NCI-H446 (cell line): ENCODE measurements around the gene ENSA.
A peak's percentile ranks its signal among the peaks of the same experiment; 100 is the strongest.
"Not testable (repeated sequence)": the region's sequence is repeated elsewhere in the genome, so short reads cannot be mapped to it uniquely, and the experiment has no call there.

Experiments used
- DNase-seq, 2 experiments: peaks; one replicate each; lab custom pipeline; 2025; lab: John Stamatoyannopoulos, UW

The ENSA gene, protein sequence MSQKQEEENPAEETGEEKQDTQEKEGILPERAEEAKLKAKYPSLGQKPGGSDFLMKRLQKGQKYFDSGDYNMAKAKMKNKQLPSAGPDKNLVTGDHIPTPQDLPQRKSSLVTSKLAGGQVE

DNA sequence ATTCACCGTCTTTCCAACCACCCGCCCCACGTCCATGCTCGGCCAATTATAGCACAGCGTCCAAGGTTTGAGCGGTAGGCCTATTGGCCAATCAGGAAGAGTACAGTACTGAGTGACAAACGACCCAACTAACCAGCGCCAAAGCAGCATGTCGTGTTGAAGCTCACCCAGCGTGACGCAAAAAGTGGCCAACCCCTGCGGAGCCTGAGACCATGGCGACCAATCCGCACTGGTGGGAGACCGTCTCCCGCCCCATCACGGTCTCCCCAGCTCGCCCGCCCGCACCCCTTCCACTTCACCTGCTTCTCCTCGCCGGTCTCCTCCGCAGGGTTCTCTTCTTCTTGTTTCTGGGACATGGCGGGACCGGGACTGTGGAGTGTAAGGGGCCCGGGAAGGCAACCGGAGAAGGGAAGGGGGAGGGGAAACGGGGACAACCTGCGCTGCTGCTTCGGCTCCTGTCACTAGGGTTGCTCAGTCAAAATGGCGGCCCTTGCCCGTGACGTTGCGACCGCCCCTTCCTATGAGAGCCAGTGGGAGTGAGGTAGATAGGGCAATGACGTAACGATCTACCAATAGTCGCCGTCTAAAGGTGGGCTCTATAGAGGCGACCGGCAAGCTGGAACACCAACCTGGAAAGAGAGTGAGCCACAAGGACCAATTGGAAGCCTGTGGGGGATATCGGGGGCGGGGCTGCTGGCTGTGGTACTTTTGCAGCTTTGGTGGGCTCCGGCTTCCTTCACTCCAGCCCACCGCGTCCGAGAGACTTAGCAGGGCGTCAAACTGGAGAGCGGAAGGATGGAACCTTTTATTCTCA is at the start of gene ENSA:
Gene ENSA (minus strand): TSS at position 498 of the 814 bp plus-strand sequence. CDS start 142 bp downstream, at position 356.
- peak; percentile 99 to 100 for DNase-seq

DNA sequence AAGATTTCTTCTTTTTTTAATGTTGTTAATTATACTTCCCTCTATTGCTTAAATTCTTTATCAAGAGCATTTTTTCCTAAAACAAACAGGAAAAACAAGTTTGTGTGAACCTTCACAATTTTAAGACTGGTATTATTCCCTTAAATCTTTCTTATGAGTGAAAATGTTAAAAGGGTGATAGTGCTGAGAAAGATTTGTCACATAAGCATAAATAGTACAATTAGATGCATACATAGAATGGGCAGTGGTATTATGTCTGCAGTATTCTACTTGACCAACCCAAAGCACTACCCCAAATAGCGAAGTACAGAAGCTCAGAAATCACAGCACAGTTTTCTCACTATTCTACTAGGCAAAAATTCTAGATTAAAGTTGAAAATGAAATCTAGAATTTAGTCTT is 49.6 kb upstream of the ENSA start:
- DNase-seq, result no peak

DNA sequence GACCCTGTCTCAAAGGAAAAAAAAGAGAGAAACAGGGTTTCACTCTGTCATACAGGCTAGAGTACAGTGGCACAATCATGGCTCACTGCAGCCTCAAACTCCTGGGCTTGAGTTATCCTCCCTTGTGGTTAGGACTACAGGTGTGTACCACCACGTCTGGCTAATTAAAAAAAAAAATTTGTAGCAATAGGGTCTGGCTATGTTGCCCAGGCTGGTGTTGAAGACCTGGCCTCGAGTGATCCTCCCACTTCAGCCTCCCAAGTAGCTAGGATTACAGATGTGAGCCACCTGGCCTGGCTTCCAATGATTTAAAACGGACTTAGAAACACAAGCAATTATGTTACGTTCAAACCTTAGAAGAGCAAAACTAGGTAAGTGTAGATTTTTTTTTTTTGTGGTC is 45.5 kb upstream of the ENSA start:
- DNase-seq, result no peak

DNA sequence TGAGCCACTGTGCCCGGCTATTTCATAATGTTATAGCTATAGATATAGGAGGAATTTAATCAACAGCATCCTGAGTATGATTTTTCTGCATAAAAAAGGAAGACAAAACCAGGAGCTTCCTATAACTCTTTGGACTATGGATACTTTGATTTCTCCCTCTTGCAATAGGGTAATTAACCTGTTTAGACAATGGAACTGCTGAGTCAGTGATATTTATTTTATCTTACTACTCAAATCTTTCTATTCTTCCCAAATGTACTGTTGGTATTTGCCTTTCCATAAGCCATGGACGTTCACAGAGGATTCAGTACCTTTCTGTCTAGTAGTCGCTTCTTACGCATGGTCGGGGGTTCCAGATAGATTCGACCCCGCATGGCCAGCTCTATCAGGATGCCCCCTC is 33.9 kb upstream of the ENSA start:
- no peak for DNase-seq

DNA sequence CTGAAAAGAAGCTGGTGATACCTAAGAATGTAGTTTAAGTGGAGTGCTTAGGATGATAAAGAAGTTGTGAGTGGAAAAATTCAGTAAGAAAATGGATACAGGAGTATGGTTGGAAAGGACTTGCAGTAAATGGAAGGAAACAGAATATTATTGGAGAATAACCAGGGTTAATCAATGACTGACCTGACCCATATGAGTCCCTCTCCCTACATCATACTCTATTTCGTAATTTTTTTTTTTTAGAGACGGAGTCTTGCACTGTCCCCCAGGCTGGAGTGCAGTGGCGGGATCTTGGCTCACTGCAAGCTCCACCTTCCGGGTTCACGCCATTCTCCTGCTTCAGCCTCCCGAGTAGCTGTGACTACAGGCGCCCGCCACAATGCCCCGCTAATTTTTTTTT is 33.4 kb upstream of the ENSA start:
- no peak for DNase-seq

DNA sequence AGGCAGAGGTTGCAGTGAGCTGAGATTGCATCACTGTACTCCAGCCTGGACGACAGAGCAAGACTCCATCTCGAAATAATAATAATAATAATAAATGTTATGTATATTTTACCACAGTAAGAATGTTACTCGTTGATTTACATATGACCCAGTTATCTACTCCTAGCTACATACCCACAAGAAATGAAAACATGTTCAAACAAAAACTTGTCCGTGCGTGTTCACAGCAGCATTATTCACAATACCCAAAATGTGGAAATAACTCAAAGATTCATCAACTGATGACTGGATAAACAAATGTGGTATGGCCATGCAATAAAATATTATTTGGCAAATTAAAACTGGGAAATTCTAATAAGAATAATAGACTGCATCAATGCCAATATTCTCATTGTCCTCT is 31.7 kb upstream of the ENSA start:
- no peak for DNase-seq

DNA sequence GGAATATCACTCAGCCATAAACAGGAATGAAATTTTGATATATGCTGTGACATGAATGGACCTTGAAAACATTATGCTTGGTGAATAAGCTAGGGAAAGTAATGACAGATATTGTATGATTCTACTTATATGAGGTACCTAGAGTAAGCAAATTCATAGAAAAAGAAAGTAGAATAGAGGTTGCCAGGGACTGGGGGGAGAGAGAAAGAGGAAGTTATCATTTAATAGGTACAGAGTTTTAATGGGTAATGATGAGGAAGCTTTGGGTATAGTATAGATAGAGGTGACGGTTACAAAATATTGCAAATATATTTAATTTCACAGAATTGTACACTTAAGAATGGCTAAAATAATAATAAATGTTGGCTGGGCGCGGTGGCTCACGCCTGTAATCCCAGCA is 31.2 kb upstream of the ENSA start:
- no peak for DNase-seq

DNA sequence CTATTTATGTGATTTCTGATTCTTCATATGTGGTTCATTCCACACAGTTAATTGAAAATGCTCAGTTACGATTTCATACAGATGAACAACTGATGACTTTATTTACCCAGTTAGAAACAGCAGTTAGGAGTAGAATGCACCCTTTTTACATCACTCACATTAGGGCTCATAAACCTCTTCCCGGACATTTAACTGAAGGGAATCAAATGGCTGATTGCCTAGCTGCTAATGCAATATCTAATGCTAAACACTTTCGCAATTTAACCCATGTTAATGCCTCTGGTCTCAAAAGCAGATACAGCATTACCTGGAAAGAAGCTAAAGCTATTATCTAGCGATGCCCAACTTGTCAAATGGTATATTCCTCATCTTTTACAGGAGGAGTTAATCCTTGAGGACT is 27.7 kb upstream of the ENSA start:
- not testable (repeated sequence) for DNase-seq

DNA sequence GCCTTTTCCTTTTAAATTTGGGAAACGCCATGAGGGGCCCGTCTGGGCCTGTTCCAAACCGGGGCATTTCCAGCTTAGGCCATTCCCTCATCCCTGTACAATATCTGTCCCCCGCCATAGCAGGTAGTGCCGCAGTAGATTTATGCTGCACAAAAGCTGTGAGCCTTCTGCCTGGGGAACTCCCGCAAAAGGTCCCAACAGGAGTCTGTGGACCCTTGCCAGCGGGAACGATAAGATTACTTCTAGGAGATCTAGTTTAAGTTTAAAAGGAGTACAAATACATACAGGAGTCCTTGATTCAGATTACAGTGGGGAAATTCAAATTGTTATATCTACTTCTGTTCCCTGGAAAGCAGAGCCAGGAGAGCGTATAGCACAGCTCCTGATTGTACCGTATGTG is 25.2 kb upstream of the ENSA start:
- not testable (repeated sequence) for DNase-seq

DNA sequence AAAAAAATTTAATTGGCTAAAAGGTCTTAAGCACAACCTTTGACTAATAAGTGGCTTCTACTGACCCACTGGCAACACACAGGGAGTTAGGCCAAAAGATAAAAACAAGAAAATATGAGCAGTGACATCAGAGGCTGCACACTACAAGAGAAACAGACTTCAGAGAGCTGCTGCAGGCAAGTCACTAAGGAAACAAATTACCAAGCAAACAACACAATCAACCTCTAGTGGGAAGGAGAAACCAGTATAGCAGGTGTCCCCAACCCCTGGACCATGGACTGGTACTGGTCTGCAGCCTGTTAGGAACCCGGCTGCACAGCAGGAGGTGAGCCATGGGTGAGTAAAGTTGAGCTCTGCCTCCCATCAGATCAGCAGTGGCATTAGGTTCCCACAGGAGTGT is 20.8 kb upstream of the ENSA start:
- DNase-seq, result no peak

DNA sequence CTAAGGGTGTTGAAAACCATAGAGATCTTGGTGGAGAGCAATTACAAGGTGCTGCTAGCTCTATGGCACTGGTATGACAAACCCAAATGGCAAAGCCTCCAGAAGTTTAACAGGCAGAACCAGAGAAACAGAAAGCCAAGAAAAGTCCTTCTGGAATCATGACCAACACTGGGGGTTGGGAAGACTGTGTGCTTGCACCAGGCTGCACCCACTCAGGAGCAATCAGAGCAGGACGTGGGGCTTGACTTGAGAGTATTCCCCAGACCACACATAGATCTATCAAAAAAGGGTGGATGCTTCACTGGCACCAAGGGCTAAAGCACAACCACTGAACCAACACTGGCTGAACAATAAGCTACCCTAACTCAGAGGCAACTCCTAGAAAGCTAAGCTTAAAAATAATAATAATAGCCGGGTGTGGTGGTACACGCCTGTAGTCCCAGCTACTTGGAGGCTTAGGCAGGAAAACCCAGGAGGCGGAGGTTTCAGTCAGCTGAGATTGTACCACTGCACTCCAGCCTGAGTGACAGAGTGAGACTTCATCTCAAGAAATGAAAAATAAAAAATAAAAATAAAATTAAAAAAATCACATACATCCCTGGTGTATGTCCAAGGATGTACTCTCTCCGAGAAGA is 20.1 kb upstream of the ENSA start:
- no peak for DNase-seq

DNA sequence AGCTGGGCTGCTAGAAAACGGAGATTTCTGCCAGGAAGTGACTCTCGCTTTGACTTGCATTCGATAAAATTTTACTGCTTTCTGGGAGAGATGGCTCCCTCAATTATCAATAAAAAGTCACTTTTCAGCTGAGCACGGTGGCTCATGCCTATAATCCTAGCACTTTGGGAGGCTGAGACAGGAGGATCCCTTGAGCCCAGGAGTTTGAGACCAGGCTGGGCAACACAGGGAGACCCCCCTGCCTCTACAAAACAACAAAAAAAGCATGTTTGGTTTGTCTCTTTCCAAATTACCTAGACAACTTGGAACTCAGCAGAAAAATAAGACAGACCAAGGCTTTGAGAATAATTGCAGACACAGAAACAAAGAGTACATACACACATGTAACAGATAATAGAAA is 12.9 kb upstream of the ENSA start:
- DNase-seq, result no peak

DNA sequence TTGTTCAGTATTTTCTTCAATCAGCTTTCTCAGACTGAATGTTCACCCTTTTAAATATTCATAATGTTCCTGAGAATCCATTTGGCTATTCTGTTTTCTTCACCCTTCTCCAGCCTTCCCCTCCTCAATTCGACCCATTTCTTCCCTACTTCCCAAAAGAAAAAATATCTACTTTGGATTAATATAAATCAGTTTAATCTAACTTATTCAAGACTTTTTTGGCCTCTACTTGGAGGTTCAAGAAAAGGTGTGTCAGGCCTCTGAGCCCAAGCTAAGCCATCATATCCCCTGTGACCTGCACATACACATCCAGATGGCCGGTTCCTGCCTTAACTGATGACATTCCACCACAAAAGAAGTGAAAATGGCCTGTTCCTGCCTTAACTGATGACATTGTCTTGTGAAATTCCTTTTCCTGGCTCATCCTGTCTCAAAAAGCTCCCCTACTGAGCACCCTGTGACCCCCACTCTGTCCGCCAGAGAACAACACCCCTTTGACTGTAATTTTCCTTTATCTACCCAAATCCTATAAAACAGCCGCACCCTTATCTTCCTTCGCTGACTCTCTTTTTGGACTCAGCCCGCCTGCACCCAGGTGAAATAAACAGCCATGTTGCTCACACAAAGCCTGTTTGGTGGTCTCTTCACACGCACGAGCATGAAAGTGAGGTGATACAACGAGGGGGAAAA is 11.9 kb upstream of the ENSA start:
- DNase-seq, result not testable (repeated sequence)

DNA sequence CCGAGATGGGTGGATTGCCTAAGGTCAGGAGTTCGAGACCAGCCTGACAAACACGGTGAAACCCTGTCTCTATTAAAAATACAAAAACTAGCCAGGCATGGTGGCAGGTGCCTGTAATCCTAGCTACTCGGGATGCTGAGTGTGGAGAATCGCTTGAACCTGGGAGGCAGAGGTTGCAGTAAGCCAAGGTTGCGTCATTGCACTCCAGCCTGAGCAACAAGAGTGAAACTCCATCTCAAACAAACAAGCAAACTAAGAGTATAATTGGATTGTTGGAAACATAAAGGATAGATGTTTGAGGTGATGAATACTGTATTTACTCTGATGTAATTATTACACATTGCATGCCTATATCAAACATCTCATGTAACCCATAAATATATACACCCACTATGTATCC is 9.0 kb upstream of the ENSA start:
- not testable (repeated sequence) for DNase-seq

DNA sequence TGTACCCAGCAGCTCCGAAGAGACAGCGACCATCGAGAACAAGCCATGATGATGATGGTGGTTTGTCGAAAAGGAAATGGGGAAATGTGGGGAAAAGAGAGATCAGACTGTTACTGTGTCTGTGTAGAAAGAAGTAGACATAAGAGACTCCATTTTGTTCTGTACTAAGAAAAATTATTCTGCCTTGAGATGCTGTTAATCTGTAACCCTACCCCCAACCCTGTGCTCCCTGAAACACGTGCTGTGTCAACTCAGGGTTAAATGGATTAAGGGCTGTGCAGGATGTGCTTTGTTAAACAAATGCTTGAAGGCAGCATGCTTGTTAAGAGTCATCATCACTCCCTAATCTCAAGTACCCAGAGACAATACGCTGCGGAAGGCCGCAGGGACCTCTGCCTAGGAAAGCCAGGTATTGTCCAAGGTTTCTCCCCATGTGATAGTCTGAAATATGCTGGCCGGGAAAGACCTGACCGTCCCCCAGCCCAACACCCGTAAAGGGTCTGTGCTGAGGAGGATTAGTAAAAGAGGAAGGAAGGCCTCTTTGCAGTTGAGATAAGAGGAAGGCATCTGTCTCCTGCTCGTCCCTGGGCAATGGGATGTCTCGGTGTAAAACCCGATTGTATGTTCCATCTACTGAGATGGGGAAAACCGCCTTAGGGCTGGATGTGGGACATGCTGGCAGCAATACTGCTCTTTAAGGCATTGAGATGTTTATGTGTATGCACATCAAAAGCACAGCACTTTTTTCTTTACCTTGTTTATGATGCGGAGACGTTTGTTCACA is 5.6 kb upstream of the ENSA start:
- not testable (repeated sequence) for DNase-seq

DNA sequence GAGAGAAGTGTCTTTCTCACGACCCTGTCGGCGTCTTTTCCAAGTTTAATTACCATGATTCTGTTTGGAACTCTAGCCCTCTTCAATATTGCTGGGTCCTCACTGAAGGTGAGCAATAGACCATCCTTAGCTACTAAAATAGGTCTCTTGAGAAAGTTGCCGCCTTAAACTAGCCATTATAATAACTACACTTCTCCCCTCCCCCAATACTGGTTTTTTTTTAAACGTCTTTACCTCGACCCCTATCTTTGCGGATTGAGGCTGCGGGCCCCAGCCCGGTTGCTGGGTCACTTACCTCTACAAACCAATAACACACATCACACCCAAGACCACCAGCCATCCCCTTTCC is 672 bp downstream of the ENSA start:
- no peak for DNase-seq

DNA sequence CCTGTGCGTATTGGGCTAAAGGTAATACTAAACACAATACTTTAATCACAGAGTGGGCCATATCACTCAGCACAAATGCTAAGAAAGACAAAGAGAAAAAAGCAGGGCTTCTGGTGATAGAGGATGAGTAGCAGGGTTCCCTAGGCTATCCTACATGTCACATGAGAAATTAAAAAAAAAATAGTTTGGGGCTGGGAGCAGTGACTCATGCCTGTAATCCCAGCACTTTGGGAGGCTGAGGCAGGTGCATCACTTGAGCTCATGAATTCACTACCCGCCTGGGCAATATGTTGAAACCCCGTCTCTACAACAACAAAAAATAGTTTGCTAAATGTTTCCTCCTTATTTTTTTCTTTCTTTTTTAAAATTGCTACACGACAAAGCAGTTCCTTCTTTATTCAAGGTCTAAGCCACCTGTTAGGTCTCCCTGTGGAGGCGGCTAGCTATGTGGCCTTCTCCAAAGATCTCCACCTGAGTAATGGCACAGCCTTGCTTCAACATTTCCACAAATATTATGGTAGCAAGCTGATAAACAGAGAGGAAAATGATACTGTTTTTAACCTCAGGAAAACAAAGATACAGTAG is 1.5 kb downstream of the ENSA start:
- DNase-seq, result no peak

DNA sequence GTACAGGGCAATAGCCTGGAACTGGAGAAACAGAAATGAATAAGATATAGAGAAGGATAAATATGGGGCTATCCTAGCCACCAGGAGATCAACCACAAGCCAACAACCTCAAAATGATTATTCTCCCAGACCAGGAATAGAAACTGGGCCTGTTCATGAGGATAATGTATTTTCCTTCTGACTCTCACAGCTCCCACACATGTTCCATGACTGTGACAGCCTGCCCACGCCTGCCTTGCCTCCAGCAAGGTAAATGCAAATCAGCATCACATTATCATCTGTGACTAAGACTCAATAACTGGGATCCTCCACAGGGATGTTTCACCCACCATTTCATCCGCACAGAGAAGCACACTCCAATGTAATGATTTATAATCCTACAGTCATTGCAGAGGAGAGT is 3.3 kb downstream of the ENSA start:
- no peak for DNase-seq

DNA sequence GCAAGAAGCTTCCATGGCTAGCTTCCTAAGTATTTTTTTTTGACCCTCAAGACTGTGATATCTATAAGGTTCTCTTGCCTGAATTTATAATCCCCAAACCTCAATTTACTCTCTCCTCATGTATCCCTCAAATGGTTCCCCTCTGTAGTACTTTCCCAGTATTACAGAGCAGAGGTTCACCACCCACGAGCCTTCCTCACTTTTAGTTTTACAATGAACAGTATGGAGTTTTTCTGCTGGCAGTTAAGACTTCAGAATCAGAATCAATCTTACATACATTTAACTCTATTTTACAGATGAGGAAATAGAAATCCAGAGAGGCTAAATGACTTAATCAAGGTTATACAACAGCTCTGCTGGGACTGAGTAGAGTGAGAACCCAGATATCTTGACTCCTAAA is 4.9 kb downstream of the ENSA start:
- DNase-seq, result not testable (repeated sequence)

DNA sequence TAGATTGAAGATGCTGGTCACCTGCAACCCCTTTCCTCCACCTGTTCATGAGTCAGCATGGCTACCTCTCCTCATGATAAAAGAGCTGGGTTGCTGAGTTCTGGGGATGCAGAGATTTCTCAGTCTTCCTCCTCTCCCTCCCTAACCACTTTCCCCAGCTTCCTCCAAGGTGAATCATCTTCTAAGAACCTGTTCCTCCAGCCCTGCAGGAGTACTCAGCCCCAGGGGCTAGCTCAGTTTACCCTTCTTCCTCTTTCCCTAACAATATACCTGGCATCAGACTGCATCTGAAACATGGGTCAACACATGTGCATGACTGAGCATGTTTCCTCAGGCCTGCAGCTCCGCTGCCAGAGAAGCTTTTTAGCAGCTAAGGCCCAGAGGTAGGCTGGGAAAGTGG is 5.3 kb downstream of the ENSA start:
- not testable (repeated sequence) for DNase-seq

DNA sequence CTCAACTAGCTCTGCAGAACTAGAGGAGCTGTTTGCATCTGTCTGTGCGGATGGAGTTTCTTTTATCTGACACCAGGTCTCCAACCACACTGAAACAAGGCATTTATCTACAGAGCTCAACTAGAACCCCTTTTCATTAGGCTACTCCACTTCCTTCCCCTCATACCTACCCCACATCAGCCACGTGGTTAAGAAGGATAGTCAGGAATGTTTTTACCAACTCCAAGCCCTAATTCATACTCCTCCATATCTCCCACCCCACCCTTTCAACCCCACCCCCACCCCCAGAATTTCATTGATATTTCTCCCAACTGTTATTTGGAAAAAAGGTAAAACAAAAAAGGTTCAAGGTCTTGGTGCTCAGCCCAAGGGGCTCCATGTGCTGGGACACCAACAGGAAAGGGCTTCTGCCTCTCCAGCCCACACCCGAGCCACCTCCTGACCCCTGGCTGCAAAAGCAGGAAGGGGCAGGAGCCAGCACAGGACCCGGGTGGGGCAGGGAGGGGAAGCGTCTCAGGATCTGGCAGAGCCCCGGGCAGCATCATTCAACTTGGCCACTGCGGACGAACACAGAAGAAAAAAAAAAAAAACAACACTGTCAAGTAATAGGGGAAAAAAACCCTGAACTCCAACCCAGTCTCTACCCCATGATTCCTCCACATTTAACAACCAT is 7.0 kb downstream of the ENSA start:
- no peak for DNase-seq
